HL-60 (cell line): ENCODE results near the gene SPSB2.

ENCODE experiments used
- CTCF ChIP-seq: IDR thresholded peaks from one replicate; pipeline ENCODE4 v1.5.1; 2011; ENCODE audit warnings: low read length, control low read depth, inconsistent platforms; ENCODE audit not compliant: insufficient read depth
- GABPA ChIP-seq: IDR thresholded peaks from 2 replicates; pipeline ENCODE4 v1.6.1; 2012; ENCODE audit warnings: low read depth
- POLR2AphosphoS5 ChIP-seq: IDR thresholded peaks from 2 replicates; pipeline ENCODE4 v1.6.1; 2012; ENCODE audit warnings: low read depth
- SPI1 ChIP-seq: IDR thresholded peaks from 2 replicates; pipeline ENCODE4 v1.6.1; 2012; ENCODE audit warnings: low read depth, mild to moderate bottlenecking, borderline replicate concordance
- TF ChIP-seq, protein P1 (sequence below): IDR thresholded peaks from 2 replicates; pipeline ENCODE4 v1.6.1; 2012; ENCODE audit warnings: low read depth; ENCODE audit not compliant: insufficient replicate concordance

GRCh38 chr12:6916426-6917200 lies 43.5 kb upstream of the SPSB2 start:
- no peak for TF ChIP-seq CTCF
- TF ChIP-seq POLR2AphosphoS5, result no peak
- TF ChIP-seq GABPA, result no peak
- TF ChIP-seq SPI1, result no peak
- TF ChIP-seq, protein P1, sequence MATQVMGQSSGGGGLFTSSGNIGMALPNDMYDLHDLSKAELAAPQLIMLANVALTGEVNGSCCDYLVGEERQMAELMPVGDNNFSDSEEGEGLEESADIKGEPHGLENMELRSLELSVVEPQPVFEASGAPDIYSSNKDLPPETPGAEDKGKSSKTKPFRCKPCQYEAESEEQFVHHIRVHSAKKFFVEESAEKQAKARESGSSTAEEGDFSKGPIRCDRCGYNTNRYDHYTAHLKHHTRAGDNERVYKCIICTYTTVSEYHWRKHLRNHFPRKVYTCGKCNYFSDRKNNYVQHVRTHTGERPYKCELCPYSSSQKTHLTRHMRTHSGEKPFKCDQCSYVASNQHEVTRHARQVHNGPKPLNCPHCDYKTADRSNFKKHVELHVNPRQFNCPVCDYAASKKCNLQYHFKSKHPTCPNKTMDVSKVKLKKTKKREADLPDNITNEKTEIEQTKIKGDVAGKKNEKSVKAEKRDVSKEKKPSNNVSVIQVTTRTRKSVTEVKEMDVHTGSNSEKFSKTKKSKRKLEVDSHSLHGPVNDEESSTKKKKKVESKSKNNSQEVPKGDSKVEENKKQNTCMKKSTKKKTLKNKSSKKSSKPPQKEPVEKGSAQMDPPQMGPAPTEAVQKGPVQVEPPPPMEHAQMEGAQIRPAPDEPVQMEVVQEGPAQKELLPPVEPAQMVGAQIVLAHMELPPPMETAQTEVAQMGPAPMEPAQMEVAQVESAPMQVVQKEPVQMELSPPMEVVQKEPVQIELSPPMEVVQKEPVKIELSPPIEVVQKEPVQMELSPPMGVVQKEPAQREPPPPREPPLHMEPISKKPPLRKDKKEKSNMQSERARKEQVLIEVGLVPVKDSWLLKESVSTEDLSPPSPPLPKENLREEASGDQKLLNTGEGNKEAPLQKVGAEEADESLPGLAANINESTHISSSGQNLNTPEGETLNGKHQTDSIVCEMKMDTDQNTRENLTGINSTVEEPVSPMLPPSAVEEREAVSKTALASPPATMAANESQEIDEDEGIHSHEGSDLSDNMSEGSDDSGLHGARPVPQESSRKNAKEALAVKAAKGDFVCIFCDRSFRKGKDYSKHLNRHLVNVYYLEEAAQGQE, result no peak
